GM12864 (cell line): ENCODE data around the gene NCF4.

ENCODE experiments used
- DNase-seq: peaks from one replicate; pipeline ENCODE4 v3.0.0-alpha.2; 2011; ENCODE audit warnings: low read depth
- H3K4me3 ChIP-seq: 2 replicates; pipeline ENCODE4 v1.5.1; 2011; ENCODE audit warnings: mild to moderate bottlenecking, low read depth, low read length, control low read depth
- TF ChIP-seq, protein P1 (sequence below): IDR thresholded peaks from 2 replicates; pipeline ENCODE4 v1.5.1; 2011; ENCODE audit warnings: low read depth, mild to moderate bottlenecking, moderate library complexity, low read length, control low read depth, inconsistent platforms; ENCODE audit errors: missing control alignments

NCF4 gene

DNA sequence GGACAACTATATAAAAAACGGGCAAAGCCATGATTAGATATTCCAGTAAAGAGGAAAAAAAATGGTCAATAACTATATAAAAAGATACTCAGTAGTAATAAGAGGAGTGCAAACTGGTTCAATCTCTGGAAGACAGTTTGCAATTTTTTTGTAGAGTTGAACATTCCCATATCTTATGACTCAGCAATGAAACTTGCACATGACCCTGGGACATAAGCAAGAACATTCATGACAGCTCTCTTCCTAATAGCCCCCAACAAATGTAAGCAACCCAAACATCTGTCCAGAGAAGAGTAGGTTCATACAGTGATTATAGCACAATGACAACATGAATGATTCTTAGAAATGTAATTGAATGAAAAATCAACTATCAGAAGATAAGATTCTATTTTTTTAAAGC is 30.8 kb downstream of the NCF4 start:
- no peak overlapping the region for H3K4me3 ChIP-seq
- TF ChIP-seq, protein P1, sequence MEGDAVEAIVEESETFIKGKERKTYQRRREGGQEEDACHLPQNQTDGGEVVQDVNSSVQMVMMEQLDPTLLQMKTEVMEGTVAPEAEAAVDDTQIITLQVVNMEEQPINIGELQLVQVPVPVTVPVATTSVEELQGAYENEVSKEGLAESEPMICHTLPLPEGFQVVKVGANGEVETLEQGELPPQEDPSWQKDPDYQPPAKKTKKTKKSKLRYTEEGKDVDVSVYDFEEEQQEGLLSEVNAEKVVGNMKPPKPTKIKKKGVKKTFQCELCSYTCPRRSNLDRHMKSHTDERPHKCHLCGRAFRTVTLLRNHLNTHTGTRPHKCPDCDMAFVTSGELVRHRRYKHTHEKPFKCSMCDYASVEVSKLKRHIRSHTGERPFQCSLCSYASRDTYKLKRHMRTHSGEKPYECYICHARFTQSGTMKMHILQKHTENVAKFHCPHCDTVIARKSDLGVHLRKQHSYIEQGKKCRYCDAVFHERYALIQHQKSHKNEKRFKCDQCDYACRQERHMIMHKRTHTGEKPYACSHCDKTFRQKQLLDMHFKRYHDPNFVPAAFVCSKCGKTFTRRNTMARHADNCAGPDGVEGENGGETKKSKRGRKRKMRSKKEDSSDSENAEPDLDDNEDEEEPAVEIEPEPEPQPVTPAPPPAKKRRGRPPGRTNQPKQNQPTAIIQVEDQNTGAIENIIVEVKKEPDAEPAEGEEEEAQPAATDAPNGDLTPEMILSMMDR = no peak
- no peak for DNase-seq

GRCh38 chr22:36892292-36892691 is 31.5 kb downstream of the NCF4 start:
- no peak overlapping the region for H3K4me3 ChIP-seq
- TF ChIP-seq, protein P1 = no peak
- DNase-seq = no peak

DNA sequence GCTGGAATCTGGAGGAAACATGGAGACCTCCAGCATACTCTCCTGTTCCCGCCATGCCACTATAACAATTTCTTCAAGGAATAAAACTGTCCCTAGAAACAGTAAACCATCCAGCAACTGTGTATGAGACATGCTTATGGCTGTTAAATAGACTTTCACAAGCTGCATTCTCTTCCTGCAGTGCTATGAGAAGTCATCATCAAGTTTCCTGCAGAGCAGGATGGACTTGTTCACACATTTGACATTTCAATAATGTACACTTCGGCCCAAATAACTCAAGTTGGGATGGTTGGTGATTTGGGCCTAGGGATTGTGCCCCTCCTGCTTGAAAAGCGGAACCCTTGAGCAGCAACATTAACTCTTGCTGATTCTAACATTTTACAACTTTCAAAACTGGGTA is 32.5 kb downstream of the NCF4 start:
- TF ChIP-seq, protein P1 = no peak

DNA sequence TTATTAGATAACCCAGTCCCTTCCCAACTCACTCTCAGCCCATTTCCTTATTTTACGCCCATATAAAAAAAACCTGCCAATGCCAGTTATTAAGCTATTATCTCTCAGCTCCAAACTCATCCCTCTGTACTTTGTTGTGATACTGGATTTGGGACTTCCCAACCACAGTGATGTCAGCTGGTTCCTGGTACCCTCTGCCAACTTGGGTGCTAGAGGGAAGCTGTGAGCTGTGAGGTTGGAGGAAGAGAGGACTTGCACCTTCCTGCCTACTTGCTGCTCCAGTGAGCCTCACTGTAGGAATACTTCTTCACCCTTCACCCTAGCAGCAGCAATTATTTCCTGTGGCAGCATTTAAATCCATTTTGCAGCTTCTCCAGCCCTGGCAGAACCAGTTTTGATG is 33.5 kb downstream of the NCF4 start:
- H3K4me3 ChIP-seq = no peak overlapping the region
- no peak for DNase-seq
- TF ChIP-seq, protein P1 = no peak

More for the DNA sequence above, 32.5 kb downstream of the NCF4 start:
- no peak for DNase-seq
- H3K4me3 ChIP-seq = no peak overlapping the region

DNA sequence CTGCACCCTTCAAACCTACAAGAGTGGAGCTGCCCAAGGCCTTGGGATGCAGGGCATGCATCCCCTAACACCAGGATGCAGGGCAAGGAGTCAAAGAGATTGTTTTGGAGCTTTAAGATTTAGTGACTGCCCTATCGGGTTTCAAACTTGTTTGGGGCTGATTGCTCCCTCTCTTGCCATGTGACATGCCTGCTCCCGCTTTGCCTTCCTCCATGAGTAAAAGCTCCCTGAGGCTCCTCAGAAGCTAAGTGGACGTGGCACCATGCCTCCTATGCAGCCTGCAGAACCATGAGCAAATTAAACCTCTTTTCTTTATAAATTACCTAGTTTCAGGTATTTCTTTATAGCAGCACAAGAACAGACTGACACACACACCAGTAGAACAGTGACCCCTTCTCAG is 36.8 kb downstream of the NCF4 start:
- DNase-seq = no peak
- TF ChIP-seq, protein P1 = no peak
- no peak overlapping the region for H3K4me3 ChIP-seq

GRCh38 chr22:36898690-36899089 is 37.9 kb downstream of the NCF4 start:
- TF ChIP-seq, protein P1 = no peak
- H3K4me3 ChIP-seq = no peak overlapping the region
- no peak for DNase-seq

DNA sequence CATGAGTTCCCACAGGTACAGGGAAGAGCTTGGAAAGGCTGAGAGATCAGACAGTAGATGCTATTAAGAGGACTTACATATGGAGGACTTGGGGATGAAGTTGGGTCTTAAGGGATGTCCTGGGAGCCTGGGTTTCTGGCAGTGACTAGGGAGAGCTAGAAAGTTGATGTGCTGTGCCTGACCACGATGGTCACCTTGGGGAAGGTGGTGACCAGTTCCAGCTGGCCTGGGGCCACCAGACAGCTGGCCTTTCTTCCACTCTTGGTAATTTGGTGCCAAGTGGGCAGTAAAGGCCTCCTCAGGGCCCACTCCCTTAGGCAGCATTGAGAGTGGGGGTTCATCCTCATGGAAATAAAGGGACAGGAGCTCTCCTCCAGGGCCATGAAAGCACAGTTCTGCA is 38.7 kb downstream of the NCF4 start:
- TF ChIP-seq, protein P1 = no peak
- H3K4me3 ChIP-seq = no peak overlapping the region
- DNase-seq = no peak
